ENCODE measurements around the gene MPL.

GRCh38 chr1:43309405-43310025 lies 28.1 kb upstream of the MPL start:
- TF ChIP-seq EZH2 (IDR thresholded peaks at IDR 0.05; ENCODE audit: insufficient read depth, poor library complexity, severe bottlenecking) (no peak), EZH2phosphoT487 (IDR thresholded peaks at IDR 0.05; ENCODE audit: insufficient read depth, low read depth) (no peak)

All from GM23248 (cell line).